Right atrium auricular region (tissue), 2 donors: Measurements from ENCODE around the gene PRMT2. TPM values are rescaled to one million over a fixed set of nuclear protein-coding genes. Genes with fewer than 3 reads are reported as not detected.

ENCODE experiments used
- DNase-seq: peaks from one replicate; pipeline ENCODE4 v3.0.0-alpha.2; 2019; ENCODE audit warnings: low spot score
- H3K27ac ChIP-seq, 2 donors: fragments of 200-600 bp; sonication (generic); 1 replicate in 1 of 2; 2 replicates in 1 of 2; pipeline ENCODE4 v1.5.1; 2016 to 2019
- H3K27me3 ChIP-seq, 2 donors: fragments of 200-600 bp; sonication (generic); one replicate each; pipeline versions ENCODE4 v1.5.1 to v1.6.0; 2017 to 2019
- H3K36me3 ChIP-seq: fragments of 200-600 bp; sonication (generic); one replicate; pipeline ENCODE4 v1.5.1; 2016
- H3K4me1 ChIP-seq, 2 donors: fragments of 200-600 bp; sonication (generic); one replicate each; pipeline versions ENCODE4 v1.5.1 to v1.6.0; 2017 to 2019
- H3K4me3 ChIP-seq, 2 donors: fragments of 200-600 bp; sonication (generic); 1 replicate in 1 of 2; 2 replicates in 1 of 2; pipeline ENCODE4 v1.5.1; 2017 to 2019; ENCODE audit warnings: mild to moderate bottlenecking in 1 of 2, moderate library complexity in 1 of 2
- H3K9me3 ChIP-seq, 2 donors: fragments of 200-600 bp; sonication (generic); one replicate each; pipeline ENCODE4 v1.5.1; 2019
- total RNA-seq, 2 donors: library from RNA; depleted of rRNA; stranded (reverse); fragments of >200 nt; gene quantifications; one replicate each; pipeline ENCODE4 v1.1.0, GENCODE V29; 2016
- TF ChIP-seq, protein P1 (sequence below), 2 donors: fragments of 200-600 bp; sonication (generic); IDR thresholded peaks; one replicate each; pipeline ENCODE4 v1.5.1; 2019; ENCODE audit warnings: antibody characterized with exemption in 2 of 2

The PRMT2 gene
- total RNA-seq, 2 donors from 2014 or later = 36.7 to 60.5 TPM

DNA sequence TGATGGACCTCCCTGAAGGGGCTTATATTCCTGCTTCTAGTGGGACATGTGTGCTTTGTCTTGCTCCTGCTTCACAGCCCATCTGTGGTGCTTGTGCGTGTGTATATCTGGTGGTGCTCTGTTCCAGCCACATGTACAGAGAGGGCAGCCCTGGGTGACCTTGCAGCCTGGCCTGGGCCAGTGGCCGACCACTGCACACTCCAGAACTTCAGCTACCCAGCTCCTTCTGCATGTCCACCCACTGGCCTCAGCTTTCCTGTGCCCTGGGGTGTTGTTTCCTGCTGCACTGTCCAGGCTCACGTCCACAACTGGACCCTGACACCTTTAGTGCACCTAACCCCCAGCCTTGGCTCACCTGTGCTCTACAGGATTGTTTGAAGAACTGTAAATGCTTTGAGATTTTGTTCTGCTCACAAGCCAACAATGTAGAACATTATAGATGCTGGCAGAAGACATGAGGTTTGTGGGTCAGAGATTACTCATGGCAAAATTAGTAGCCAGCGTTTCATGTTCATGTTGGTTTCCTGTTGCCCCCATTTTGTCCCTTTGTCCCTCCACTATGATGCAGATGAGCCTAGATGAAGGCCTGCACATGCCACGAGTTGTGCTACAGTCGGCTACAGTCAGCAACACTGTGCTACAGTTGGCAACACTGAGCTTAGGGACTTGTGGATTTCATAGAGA, 25.3 kb upstream of the PRMT2 start:
- Histone ChIP-seq H3K36me3 (no peaks in the 10 kb centered on the region), H3K27ac (no peak overlapping the region), H3K4me1 (no peaks in the 10 kb centered on the region), H3K4me3 (no peak overlapping the region), H3K27me3 (no peaks in the 10 kb centered on the region), H3K9me3 (peaks cover 0 to 10% of the 10 kb centered on the region in 2 donors)
- TF ChIP-seq, protein P1, sequence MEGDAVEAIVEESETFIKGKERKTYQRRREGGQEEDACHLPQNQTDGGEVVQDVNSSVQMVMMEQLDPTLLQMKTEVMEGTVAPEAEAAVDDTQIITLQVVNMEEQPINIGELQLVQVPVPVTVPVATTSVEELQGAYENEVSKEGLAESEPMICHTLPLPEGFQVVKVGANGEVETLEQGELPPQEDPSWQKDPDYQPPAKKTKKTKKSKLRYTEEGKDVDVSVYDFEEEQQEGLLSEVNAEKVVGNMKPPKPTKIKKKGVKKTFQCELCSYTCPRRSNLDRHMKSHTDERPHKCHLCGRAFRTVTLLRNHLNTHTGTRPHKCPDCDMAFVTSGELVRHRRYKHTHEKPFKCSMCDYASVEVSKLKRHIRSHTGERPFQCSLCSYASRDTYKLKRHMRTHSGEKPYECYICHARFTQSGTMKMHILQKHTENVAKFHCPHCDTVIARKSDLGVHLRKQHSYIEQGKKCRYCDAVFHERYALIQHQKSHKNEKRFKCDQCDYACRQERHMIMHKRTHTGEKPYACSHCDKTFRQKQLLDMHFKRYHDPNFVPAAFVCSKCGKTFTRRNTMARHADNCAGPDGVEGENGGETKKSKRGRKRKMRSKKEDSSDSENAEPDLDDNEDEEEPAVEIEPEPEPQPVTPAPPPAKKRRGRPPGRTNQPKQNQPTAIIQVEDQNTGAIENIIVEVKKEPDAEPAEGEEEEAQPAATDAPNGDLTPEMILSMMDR (IDR thresholded peaks at IDR 0.05) = no peak
- no peak for DNase-seq

DNA sequence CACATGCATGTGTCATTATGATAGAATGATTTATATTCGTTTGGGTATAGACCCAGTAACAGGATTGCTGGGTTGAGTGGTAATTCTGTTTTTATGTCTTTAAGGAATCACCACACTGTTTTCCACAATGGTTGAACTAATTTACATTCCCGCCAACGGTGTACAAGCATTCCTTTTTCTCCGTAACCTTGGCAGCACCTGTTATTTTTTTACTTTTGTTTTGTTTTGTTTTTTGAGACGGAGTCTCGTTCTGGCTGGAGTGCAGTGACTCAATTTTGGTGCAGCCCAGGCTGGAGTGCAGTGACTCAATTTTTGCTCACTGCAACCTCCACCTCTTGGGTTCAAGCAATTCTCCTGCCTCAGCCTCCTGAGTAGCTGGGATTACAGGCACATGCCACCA, 22.1 kb upstream of the PRMT2 start:
- TF ChIP-seq, protein P1 (IDR thresholded peaks at IDR 0.05) = no peak
- no peak for DNase-seq
- H3K4me1 ChIP-seq = no peaks in the 10 kb centered on the region
- no peaks in the 10 kb centered on the region for H3K27me3 ChIP-seq
- H3K36me3 ChIP-seq = no peaks in the 10 kb centered on the region
- no peak overlapping the region for H3K27ac ChIP-seq
- no peak overlapping the region for H3K4me3 ChIP-seq
- peaks cover 0 to 10% of the 10 kb centered on the region in 2 donors for H3K9me3 ChIP-seq

DNA sequence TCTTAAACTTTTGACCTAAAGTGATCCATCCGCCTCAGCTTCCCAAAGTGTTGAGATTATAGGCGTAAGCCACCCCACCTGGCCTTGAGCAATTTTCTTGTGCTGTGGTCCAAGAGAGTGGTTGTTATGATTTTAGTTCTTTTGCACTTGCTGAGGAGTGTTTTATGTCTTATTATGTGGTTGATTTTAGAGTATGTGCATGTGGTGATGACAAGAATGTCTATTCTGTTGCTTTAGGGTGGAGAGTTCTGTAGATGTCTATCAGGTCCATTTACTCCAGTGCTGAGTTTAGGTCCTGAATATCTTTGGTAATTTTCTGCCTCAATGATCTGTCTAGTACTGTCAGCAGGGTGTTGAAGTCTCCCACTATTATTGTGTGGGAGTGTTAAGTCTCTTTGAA, 19.4 kb upstream of the PRMT2 start:
- no peaks in the 10 kb centered on the region for H3K9me3 ChIP-seq
- no peak overlapping the region for H3K4me3 ChIP-seq
- no peak for DNase-seq
- no peaks in the 10 kb centered on the region for H3K4me1 ChIP-seq
- no peaks in the 10 kb centered on the region for H3K36me3 ChIP-seq
- H3K27me3 ChIP-seq = no peaks in the 10 kb centered on the region
- TF ChIP-seq, protein P1 (IDR thresholded peaks at IDR 0.05) = no peak
- no peak overlapping the region for H3K27ac ChIP-seq

DNA sequence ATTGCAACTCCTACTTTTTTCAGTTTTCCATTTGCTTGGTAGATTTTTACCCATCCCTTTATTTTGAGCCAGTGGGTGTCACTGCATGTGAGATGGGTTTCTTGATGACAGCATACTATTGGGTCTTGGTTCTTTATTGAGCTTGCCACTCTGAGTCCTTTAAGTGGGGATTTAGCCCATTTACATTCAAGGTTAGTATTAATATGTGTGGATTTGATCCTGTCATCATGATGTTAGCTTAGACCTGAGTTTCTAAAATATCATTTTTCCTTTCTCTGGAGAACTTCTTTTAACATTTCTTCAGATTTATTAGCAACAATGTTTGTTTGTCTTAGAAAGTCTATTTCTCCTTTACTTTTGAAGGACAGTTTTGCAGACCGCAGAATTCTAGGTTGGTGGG, 18.8 kb upstream of the PRMT2 start:
- no peaks in the 10 kb centered on the region for H3K9me3 ChIP-seq
- no peak overlapping the region for H3K27ac ChIP-seq
- H3K4me1 ChIP-seq = no peaks in the 10 kb centered on the region
- TF ChIP-seq, protein P1 (IDR thresholded peaks at IDR 0.05) = no peak
- H3K4me3 ChIP-seq = no peak overlapping the region
- H3K27me3 ChIP-seq = no peaks in the 10 kb centered on the region
- no peaks in the 10 kb centered on the region for H3K36me3 ChIP-seq
- DNase-seq = no peak

DNA sequence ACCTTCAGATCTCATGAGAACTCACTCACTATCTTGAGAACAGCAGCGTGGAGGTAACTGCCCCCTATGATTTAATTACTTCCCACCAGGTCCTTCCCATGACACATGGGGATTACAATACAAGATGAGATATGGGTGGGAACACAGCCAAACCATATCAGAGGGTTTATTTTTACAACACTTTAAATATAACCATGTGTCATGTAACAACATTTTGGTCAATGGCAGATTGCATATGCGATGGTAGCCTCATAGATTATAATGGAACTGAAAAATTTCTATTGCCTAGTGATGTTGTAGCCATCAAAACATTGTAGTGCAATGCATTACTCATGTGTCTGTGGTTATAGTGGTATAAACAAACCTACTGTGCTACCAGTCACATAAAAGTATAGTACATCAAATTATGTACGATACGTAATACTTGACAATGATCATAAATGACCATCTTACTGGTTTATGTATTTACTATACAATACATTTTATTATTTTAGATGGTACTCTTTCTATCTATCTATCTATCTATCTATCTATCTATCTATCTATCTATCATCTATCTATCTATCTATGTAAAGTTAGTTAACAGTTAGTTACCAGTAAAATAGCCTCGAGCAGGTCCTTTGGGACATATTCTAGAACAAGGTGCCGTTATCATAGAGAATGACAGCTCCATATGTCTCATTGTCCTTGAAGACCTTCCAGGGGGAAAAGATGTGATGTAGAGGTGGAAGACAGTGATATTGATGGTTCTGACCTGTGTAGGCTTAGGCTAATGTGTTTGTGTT, 18.0 kb upstream of the PRMT2 start:
- Histone ChIP-seq H3K36me3 (no peaks in the 10 kb centered on the region), H3K27me3 (no peaks in the 10 kb centered on the region), H3K27ac (no peak overlapping the region), H3K4me3 (no peak overlapping the region), H3K4me1 (no peaks in the 10 kb centered on the region), H3K9me3 (no peaks in the 10 kb centered on the region)
- TF ChIP-seq, protein P1 (IDR thresholded peaks at IDR 0.05) = no peak
- no peak for DNase-seq
